Kasumi-1 (cell line): ENCODE data around the gene PDZRN3.
"Not testable (repeated sequence)": the region's sequence is repeated elsewhere in the genome, so short reads cannot be mapped to it uniquely, and the experiment has no call there.

Experiments used
- DNase-seq, 2 experiments: peaks; one replicate each; lab custom pipeline; 2025; lab: John Stamatoyannopoulos, UW

PDZRN3 gene

DNA sequence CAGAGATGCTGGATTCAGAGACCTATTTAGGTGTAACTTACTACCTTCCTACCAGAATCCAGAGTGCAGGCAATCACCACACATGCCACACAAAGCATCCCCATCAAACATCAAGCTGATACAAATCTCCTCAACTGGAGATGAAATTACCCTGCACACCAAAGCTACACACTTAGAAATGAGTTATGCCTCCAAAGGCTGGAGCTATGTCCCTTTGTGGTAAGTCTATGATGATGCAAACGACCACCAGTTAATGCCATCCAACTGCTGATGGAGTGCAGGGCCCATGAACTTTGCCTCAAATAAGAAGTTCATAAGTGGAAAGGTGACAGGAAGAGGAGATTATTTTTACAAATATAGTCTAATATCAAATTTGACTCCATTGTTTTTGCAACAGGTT is 38.1 kb downstream of the PDZRN3 start:
- DNase-seq, result no peak

DNA sequence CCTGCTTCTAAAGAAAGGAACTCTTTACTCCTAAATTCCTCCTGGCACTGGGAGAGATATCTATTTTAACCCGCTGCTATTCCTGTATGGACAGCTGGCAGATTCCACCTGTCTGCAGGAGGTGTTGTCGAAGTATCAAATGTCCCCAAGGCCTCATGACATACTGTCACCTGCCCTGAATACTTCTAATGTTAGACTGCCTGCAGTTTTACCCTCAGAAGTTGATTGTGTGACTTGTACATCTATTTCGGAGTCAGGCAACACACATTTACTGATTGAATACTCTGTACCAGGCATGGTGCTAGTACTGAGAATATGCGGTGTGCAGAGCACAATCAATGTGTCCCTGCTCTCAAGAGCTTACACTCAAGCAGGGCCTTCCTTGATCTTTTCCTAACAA is 38.6 kb downstream of the PDZRN3 start:
- no peak for DNase-seq

DNA sequence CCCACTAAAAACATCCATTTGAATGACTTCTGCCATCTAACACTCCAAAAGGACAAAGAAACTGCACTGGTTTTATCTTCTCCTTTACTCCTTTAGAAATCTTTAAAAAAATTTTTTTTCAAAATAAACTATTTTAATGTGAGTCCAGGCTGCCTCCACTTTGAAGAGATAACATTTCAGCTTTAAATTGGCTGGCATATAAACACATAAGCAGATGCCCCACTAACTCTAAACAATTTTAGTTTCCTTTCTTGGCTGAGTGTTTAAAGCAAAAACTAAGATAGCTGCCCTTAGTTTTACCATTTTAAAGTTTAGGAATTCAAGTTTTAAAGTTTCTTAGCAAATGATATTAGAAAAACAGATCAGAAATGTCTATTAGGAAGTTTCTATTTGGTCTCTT is 39.9 kb downstream of the PDZRN3 start:
- DNase-seq, result no peak

DNA sequence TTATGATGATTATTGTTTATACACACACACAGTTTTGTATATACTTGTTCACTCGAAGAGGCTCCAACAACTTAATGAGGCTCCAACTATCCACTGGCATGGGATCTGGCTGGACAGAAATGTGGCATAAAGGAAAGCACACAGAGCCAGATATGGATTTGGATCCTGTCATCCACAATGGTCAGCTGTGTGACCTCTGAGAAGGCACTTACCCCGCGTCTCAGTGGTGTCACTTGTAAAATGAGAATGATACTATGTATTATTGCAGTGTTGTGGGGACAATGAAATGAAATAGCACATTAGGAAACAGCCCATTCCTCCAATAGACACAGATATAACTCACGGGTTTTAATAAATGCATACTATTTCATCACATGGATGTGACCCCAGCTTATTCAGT is 42.2 kb downstream of the PDZRN3 start:
- DNase-seq, result no peak

DNA sequence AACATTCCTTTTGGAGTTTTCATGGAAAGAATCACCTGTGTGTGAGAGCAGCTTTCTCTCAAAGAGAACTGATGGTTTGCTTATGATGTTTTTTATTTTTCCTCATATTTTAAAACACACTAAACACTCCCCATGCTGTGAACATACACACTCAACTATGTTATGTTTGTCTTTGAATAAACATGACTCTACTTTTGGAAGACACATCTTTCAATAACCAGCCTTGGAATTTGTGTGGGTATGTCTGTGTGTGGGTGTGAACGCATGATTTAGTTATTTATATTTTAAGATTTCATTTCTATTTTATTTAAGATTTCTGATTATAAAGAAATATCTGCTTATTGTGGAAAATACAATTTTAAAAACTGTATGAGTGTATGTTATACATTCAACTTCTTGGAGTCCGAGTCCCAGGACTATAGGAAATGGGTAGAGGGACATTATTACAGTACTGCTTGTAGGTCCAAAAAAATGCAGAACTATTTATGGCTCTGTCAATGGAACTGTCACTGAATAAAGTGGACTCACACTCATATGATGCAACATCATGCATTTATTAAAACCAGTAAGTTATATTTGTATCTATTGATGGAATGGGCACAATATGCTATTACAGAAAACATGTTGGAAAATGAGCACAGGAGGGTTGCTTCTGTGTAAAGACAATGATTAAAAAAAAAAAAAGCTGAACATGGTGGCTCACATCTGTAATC is 43.5 kb downstream of the PDZRN3 start:
- DNase-seq, result no peak

DNA sequence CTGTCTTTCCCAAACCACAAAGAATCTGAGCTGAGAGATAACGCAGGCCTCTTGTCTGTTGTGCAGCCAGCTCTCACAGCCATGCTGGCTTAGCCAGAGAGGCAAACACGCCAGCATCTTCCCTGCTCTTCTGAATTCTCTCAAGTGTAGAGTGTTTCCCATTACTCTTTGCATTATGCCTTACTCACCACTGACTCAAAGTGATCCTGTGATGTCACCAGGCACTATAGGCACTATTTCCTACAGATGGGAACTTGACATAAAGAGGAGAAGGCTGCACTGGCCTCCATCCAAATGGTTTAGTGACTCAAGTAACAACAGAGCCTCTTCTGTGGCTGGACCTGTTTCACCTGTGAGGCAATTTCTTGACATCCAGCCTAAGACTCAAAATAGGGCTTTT is 44.4 kb downstream of the PDZRN3 start:
- DNase-seq, result no peak

DNA sequence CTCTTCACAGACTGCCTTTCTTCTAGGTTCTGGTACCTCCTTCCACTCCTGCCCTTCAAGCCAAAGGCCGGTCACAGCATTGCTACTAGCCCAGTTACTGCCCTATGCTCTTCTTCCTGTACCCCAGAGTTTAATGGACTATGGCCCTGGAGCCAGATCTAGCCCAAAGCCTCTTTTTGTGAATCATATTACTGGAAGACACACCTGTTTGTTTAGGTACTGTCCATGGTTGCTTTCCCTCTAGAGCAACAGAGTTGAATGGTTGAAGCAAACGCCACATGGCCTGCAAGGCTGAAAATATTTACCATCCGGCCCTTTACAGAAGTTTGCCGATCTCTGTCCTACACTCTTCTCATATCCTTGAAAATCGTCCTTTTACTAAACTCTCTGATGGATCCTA is 47.0 kb downstream of the PDZRN3 start:
- DNase-seq, result no peak

DNA sequence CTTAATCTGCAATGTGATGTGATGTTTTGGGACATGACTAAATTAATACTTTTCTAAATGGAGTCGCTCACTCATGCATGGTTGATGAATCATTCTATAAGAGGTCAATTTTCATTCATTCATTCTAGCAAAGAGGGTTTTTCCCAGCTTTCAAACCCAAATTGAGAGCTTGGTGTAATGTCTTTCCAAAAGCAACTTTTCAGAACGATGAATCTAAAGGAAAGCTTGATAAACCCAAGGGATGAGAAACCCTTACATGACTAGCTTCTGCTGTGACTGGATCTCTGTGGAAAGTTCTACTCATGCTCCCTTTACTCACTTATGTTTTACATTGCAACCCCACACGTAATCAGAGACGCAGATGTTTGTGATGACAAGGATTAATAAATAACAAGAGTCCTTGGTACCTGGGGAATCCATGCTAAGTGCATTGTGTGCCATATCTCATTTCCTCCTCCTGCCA is 47.7 kb downstream of the PDZRN3 start:
- DNase-seq, result no peak

DNA sequence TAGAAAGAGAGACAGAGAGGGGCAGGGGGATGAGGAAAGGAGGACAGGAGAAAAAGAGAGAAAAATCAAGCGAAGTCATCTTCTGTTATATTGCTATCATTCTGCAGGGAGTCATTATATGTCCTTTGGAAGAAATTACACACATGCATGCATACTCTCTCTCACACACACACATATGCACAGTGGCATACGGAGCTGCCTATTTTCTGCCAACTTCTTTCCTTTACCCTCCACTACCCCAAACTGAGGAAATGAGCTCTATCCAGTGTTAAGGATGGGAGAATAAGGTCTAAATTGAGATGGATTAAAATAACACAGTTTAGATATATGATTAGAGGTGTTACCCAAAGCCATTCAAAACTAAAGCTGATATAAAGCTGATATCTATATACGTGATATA is 48.8 kb downstream of the PDZRN3 start:
- DNase-seq, result no peak

DNA sequence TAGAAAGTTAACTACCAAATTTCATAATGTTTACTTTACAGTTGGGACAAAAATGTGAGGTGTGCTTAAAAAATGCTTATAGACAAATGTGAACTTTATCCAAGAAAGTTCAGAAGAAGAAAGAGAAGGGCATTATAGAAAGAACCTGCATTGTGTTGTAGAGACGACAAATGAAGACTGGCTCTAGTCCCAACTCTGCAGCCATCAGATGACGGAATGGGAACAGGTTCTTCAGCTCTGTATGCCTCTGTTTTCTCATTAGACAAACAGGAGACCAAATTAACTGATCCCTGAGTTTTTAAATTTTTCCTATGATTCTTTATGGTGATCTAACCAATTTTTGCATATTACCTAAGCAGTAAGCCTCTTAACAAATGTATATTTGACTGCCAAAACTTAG is 49.2 kb downstream of the PDZRN3 start:
- DNase-seq, result no peak

DNA sequence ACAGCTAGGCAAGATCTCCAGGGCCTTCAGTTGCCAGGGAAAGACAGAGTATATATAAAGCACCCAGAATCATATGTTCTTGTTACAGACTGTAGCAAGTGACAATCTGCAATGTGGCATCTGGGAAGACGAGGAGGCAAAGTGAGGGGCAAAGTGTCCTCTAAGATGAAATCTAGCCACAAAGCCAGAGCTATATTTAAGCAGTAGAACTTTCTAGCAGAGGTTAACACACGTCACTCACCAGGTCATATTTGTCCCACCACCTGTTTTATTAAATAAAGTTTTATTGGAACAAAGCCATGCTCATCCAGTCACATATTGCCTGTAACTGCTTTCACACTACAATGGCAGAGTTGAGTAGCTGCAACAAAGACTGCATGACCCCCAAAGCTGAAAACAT is 51.5 kb downstream of the PDZRN3 start:
- DNase-seq, result no peak

DNA sequence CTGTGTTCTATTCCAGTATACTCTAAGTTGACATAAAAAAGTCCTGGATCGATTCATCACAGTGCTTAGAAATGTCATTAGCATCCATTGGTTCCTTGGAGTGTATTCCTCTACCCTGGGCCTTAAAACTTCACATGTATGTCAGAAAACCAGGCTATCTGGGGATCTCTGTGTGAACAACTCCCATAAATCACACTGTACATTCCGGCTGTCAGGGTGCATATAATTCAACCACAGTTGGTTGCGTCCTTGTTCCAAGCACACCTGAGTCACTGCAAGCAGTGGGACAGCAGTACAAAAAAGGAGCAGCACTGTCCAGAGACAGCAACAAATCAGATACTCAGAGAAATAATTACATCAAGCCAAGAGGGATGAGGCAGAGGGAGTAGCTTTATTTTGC is 52.4 kb downstream of the PDZRN3 start:
- no peak for DNase-seq

DNA sequence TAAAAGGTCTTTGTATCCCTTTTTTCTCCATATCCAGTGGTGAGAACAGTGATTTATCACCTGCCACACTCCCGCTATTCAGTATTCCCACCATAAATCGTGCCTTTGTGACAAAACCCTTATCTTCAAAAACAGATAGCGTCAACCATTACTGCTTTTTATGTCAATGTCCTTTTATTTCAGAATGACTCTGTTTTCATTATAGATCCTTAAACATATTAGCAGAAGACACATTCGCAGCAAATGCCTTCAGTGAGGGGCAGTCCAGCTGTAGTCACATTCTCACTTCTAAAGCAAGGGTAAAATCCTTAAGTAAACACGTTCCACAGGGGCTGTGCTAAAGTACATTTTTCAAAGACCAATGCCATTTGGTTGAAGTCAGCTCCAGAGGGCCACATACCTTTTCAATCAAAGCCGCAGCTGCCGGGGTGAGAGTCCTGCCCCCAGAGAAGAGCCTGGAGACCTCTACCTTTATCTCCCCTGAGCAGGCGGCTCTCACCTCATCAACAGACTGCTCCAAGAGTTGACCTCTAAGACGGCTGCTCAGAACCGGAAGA is 53.4 kb downstream of the PDZRN3 start:
- DNase-seq, result no peak

DNA sequence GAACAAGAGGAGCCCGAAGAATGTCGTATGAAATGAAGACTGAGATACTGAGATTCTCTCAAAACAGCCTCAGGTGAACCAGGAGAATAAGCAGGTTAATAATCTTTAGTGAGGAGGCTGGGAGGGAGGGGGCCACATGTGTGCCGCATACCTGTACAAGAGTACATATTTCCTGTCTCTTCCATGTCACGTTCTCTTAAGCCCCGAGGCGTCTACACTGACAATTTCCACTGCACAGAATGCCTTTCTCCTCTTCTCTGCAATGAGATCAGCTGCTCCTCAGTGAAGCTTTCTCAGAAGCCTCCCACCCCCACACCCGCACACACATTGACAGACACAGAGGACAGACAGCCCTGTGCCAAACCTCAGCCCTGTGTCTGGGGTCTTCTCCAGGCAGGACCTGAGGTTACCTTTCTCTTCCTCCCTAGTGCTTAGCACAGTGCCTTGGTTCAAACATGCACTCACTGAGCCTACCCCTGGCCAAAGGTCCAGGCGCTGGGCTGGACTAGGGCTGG is 55.4 kb downstream of the PDZRN3 start:
- DNase-seq, result no peak

DNA sequence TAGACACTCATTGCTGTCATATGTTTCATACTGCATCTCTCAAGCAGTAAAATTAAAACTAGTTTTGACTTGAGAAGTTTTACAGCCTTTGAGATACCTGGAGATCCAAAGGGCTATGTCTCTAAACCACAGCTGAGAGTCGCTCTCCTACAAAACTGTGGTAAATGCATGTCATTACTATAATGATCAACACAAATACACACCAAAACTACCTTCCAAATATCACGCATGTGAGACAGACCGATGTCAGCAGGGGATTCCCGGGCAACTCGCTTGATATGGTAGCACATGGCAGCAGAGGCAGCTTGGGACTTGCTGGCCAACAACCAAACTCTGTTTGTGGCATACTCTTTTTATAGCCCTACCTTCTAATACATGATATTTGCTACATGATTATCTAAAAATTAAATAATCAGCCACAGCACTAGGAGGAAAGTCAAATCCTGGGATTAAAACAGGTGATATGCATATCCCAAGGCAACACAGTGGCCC is 56.3 kb downstream of the PDZRN3 start:
- DNase-seq, result no peak

DNA sequence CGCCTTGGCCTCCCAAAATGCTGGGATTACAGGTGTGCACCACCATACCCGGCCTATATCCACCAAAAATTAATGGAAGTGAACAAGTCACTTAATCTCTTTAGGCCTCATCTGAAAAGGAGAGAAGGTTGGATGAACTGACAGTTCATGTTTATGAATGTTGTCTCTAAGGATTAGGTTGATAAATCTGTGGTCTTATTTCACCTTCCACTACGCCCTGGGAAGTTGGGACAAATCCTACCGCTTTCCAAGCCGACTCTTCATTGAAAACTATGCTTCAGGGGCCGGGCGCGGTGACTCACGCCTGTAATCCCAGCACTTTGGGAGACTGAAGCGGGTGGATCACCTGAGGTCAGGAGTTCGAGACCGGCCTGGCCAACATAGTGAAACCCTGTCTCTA is 59.4 kb downstream of the PDZRN3 start:
- DNase-seq, result not testable (repeated sequence)

DNA sequence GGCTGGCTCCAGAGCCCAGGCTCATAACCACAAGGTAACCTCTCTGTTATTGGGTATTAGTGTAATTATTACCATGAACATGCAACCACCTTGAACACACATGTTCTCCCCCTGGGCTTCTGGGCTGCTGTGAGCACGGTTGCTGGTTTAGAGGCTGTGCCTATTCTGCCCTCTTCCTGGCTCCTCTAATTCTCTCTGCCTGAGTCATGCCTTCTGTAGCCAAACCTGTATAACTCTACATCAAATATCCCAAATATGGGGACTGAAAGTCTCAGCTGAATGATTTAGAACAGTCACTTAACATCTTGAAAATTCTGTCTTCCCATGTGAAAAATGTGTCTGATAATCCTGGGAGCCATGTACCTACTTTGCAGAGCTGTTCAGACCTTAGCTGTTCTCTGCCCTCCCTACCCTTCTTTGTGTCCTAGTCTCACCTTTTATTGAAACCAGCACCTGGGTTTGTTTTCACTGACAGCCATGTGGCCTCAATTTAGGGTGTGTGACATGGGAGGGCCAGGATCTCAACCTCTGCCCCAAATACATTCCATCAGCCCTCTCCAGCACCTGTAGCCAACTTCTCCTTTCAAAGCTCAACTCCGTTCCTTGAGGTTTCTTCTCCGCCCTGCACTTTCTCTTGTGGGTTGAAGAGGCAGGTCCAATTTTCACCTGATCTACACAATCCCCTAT is 60.7 kb downstream of the PDZRN3 start:
- no peak for DNase-seq

DNA sequence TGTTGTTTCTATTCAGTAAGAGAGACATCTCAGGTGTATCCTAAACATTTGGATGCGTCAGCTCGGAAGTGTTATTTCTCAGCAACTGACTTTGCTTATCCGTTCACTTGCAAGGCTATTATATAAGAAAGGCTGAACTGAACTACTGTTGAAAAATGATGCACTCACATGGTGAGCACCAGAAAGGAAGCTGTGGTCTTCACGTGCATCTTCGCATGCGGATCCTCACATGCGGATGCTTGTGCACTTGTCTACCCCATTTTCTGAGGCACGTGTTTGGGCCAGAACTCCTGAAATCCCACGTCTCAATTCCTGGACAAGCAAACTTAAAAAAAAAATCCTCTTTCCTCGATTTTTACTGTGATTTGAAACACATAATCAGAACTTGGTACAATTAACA is 63.2 kb downstream of the PDZRN3 start:
- no peak for DNase-seq

DNA sequence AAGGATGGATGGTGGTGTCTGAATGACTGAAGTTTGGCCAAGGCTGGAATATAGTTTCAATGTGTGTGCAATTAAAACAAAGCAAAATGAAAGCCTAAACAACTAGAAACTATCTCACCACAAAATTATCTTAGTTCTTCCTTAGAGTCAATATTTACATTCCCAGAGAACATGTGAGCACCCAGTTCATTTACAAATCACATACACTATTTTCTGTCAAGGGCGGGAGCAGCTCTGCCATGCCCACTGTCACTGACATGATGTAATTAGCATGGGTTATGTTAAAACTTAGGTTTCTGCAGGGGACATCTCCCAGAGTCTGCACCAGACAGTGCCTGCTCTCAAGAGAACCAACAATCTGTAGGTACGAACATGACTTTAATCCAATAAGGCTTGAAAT is 65.0 kb downstream of the PDZRN3 start:
- no peak for DNase-seq

DNA sequence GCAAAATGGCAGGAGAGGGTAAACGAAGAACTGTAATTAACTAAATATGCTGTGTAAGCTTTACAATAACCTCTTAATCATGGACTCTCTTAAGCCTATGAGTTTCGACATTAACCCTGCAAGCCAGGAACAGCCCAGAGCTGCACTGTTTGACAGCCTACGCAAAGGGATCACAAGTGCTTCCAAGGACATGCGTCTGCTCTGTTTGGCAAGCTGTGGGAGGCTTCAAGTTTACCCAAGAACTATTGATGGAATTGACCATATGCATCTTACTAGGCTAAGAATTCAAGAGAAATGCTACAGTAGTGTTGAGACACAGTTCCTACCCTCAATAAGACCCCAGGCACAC is 66.0 kb downstream of the PDZRN3 start:
- no peak for DNase-seq

DNA sequence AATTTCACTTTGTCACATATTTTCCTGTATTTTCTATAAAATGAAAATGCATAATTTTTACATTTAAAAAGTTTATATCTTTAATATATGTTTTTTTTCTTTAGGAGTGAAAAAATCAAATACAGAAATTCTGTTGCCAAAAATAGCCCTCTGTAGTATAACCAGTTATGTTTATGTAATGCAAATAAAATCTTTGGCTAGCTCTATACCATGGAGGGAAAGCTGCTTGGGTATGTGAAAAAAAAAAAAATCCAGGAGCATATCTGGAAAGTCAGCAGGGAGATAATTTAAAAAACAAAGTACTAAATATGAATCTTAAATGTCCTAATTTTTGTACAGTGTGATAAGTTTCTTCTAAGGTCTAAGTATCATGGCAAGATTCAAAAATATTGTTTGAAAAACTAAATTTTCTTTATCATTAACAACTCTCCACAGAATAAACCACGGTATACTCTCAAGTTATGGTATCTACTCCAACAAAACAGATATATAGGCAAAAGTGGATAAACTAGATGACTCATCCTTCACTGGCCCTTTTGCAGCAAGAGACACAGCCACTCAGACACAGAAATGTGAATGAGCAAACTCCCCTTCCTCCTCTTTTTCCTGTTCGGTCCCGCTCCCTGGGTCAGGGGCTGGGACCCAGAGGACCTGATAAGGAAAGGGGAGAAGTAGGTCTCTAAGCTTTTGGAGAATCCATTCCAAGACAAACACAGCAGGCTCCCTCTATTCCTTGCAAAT is 66.6 kb downstream of the PDZRN3 start:
- DNase-seq, result no peak

DNA sequence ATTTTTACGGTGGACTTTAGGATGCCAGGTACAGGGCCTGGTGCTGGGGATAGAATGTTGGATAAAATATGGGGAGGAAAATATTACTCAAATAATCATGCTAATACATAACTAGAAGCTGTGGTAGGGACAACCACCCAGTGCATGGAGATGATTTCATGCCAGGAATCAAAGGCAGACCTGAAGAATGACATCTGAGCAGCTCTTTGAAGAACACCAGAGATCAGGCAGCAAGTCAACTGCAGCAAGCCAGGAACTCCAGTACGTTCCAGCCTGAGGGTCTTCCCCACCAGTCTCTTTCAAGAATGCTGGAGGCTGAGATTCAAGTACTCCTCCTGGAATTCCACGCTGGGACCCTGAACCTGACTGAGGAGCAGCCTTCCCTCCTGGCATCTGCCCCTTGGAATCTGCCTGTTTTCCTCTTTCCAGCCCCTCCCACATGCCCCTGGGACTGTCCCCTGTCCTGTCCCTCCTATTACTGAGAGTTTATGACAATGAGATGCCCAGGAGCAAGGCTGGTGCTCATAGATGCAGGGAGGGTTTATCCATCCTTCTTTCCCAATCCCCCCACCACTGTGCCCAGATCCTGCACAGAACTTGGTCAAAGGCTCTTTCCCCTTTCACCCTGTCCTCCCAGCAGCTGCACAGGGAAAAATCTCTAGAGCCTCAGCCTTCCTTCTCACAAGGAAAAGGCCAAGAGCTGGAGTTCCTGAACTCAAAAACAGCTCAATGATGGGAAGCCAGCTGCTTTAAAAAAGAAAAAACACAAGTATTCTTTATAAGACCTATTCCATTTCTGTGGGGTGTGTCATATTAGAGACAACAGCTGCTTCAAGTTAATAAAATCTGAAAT is 68.0 kb downstream of the PDZRN3 start:
- no peak for DNase-seq
